ENCODE results near the gene MYBBP1A. TPM values are rescaled to one million over a fixed set of nuclear protein-coding genes. Genes with fewer than 3 reads are reported as not detected.

The MYBBP1A gene
- total and polyA plus RNA-seq, 9 of the 15 experiments (the other 6 are each of a cell fraction or from before 2014, with no cell fraction given) = 2.0 to 114 (median 47.2) TPM

DNA sequence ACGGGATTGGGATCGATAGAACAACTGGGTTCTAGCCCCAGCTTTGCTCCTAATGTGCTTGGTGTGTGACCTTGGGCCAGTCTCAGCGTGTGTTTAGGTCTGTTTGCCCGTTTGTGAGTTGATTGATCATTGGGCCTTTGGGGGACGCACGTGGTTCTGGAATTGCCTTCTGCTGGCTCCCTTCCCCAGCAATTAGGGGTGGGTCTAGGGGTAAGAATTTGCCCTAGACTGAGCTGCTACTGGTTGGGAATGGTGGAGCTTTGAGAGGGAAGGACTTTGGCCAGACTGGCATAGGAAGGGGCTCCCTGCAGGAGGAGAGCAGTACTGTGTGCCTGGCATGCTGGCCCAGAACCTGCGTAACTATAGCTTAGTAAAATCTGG lies 55.0 kb downstream of the MYBBP1A start (continued):
- TF ChIP-seq, protein P1, sequence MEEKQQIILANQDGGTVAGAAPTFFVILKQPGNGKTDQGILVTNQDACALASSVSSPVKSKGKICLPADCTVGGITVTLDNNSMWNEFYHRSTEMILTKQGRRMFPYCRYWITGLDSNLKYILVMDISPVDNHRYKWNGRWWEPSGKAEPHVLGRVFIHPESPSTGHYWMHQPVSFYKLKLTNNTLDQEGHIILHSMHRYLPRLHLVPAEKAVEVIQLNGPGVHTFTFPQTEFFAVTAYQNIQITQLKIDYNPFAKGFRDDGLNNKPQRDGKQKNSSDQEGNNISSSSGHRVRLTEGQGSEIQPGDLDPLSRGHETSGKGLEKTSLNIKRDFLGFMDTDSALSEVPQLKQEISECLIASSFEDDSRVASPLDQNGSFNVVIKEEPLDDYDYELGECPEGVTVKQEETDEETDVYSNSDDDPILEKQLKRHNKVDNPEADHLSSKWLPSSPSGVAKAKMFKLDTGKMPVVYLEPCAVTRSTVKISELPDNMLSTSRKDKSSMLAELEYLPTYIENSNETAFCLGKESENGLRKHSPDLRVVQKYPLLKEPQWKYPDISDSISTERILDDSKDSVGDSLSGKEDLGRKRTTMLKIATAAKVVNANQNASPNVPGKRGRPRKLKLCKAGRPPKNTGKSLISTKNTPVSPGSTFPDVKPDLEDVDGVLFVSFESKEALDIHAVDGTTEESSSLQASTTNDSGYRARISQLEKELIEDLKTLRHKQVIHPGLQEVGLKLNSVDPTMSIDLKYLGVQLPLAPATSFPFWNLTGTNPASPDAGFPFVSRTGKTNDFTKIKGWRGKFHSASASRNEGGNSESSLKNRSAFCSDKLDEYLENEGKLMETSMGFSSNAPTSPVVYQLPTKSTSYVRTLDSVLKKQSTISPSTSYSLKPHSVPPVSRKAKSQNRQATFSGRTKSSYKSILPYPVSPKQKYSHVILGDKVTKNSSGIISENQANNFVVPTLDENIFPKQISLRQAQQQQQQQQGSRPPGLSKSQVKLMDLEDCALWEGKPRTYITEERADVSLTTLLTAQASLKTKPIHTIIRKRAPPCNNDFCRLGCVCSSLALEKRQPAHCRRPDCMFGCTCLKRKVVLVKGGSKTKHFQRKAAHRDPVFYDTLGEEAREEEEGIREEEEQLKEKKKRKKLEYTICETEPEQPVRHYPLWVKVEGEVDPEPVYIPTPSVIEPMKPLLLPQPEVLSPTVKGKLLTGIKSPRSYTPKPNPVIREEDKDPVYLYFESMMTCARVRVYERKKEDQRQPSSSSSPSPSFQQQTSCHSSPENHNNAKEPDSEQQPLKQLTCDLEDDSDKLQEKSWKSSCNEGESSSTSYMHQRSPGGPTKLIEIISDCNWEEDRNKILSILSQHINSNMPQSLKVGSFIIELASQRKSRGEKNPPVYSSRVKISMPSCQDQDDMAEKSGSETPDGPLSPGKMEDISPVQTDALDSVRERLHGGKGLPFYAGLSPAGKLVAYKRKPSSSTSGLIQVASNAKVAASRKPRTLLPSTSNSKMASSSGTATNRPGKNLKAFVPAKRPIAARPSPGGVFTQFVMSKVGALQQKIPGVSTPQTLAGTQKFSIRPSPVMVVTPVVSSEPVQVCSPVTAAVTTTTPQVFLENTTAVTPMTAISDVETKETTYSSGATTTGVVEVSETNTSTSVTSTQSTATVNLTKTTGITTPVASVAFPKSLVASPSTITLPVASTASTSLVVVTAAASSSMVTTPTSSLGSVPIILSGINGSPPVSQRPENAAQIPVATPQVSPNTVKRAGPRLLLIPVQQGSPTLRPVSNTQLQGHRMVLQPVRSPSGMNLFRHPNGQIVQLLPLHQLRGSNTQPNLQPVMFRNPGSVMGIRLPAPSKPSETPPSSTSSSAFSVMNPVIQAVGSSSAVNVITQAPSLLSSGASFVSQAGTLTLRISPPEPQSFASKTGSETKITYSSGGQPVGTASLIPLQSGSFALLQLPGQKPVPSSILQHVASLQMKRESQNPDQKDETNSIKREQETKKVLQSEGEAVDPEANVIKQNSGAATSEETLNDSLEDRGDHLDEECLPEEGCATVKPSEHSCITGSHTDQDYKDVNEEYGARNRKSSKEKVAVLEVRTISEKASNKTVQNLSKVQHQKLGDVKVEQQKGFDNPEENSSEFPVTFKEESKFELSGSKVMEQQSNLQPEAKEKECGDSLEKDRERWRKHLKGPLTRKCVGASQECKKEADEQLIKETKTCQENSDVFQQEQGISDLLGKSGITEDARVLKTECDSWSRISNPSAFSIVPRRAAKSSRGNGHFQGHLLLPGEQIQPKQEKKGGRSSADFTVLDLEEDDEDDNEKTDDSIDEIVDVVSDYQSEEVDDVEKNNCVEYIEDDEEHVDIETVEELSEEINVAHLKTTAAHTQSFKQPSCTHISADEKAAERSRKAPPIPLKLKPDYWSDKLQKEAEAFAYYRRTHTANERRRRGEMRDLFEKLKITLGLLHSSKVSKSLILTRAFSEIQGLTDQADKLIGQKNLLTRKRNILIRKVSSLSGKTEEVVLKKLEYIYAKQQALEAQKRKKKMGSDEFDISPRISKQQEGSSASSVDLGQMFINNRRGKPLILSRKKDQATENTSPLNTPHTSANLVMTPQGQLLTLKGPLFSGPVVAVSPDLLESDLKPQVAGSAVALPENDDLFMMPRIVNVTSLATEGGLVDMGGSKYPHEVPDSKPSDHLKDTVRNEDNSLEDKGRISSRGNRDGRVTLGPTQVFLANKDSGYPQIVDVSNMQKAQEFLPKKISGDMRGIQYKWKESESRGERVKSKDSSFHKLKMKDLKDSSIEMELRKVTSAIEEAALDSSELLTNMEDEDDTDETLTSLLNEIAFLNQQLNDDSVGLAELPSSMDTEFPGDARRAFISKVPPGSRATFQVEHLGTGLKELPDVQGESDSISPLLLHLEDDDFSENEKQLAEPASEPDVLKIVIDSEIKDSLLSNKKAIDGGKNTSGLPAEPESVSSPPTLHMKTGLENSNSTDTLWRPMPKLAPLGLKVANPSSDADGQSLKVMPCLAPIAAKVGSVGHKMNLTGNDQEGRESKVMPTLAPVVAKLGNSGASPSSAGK (IDR thresholded peaks at IDR 0.05) = no peak
- TF ChIP-seq, protein P2, sequence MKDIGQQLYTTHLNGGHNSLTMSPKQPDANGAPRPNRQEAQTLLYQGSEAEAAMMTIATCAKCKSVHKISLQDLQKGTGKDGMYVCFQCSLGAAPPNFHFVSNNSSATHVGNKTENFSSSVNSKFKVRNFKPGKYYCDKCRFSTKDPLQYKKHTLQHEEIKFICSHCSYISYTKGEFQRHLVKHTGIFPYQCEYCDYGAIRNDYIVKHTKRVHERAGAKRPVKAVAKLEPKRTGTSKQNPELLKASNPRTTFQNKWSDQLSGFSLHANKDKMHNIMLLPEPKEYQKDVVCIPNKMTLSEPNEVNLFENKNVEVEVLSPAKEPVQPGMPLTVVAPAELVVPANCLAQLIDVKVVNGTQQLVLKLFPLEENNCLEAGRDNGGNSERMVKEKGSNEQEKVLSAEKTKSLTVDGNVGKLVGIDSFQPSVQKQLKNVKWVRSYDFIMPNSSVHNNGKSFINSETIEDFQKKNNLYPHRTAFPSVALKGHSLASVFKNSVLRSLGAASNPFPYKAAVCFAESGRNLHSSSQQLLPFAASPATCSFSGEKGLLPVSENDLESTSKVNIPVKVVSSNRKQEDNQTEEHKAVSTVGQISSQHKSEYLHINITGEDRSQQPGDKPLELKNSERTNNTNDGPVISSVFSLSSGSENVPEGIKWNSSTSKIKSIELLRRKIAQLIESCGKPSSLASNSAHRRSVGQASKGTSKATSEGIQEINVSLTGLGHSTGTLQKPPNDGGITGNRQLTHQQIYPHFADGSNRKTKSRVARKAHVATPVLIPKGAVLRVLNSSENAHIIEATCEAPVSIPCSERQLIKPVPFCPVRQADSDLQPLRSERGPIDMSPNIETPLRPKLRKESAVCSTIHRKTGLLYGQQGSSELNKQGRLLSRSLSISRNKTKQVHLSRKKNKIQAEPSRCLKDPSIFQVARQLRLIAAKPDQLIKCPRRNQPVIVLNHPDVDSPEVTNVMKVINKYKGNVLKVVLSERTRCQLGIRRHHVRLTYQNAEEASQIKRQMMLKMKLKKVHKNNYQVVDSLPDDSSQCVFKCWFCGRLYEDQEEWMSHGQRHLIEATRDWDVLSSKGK (CRISPR knock-in tag; IDR thresholded peaks at IDR 0.05) = no peak
- TF ChIP-seq HNRNPL (IDR thresholded peaks at IDR 0.05; ENCODE audit: low read depth, low read length) = no peak
- no peak for TF ChIP-seq ZNF121 (CRISPR knock-in tag; conservative IDR thresholded peaks at IDR 0.05)
- no peak for TF ChIP-seq TEAD2 (tag; IDR thresholded peaks at IDR 0.05)
- no peak for TF ChIP-seq ZNF507 (tag; conservative IDR thresholded peaks at IDR 0.05)
- no peak for TF ChIP-seq ZFP36 (IDR thresholded peaks at IDR 0.05; ENCODE audit: low read depth, low read length, partially characterized antibody)
- TF ChIP-seq, protein P3, sequence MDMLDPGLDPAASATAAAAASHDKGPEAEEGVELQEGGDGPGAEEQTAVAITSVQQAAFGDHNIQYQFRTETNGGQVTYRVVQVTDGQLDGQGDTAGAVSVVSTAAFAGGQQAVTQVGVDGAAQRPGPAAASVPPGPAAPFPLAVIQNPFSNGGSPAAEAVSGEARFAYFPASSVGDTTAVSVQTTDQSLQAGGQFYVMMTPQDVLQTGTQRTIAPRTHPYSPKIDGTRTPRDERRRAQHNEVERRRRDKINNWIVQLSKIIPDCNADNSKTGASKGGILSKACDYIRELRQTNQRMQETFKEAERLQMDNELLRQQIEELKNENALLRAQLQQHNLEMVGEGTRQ (CRISPR knock-in tag; IDR thresholded peaks at IDR 0.05) = no peak
- no peak for TF ChIP-seq TAF1 (IDR thresholded peaks at IDR 0.05; ENCODE audit: control insufficient read depth, extremely low read depth, insufficient read depth, low read length, severe bottlenecking)

All from K562 (cell line).